GM21360 (cell line): ENCODE measurements around the gene PPP6R2.

Source experiments
- ATAC-seq: cut with Tn5 transposase; IDR thresholded peaks from one replicate; pipeline ENCODE4 v1.9.1; 2021; ENCODE audit warnings: mild to moderate bottlenecking, moderate library complexity; ENCODE audit not compliant: unreplicated experiment

Gene PPP6R2, protein sequence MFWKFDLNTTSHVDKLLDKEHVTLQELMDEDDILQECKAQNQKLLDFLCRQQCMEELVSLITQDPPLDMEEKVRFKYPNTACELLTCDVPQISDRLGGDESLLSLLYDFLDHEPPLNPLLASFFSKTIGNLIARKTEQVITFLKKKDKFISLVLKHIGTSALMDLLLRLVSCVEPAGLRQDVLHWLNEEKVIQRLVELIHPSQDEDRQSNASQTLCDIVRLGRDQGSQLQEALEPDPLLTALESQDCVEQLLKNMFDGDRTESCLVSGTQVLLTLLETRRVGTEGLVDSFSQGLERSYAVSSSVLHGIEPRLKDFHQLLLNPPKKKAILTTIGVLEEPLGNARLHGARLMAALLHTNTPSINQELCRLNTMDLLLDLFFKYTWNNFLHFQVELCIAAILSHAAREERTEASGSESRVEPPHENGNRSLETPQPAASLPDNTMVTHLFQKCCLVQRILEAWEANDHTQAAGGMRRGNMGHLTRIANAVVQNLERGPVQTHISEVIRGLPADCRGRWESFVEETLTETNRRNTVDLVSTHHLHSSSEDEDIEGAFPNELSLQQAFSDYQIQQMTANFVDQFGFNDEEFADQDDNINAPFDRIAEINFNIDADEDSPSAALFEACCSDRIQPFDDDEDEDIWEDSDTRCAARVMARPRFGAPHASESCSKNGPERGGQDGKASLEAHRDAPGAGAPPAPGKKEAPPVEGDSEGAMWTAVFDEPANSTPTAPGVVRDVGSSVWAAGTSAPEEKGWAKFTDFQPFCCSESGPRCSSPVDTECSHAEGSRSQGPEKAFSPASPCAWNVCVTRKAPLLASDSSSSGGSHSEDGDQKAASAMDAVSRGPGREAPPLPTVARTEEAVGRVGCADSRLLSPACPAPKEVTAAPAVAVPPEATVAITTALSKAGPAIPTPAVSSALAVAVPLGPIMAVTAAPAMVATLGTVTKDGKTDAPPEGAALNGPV

DNA sequence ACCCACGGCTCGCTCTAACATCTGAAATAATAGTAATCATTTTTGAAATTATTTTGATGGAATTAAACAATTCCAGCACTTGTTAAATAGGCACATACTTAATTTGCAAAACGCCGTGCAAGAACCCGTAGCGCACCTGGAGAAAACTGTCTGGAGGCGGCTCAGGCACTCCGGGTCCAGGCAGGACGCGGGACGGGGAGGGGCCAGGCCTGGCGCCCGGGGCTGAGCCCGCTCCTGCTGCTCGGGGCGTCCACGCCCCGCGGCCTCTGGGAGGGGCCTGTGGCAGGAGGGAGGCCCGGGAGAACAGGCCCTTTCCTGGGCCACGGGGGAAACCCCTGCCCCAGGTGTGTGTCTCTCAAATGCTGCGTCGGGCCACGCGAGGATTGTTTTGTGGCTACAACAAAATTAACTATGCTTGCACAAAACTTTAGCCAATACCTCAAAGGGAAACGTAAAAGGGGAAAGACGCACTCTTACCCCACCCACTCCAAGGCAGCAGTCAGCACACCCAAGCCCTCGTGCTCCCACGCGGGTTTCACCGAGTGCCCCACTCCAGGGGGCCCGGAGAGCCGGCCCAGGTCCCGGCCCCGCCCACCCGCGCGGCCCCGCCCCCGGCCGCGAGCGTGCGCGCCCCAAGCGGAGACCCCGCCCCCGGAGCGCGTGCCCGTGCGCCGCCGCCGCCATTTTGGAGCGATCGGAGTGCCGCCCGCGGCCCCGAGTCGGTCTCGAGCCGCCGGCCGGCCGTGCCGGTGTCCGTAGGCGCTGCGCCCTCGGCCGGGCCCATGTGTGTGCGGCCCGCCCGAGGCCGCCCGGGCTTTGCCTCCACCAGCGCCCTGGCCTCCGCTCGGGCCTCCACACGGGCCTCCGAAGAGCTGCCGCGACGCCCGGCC lies at the start of gene PPP6R2:
TSS of gene PPP6R2 (plus strand) at position 677 of the 890 bp plus-strand sequence. CDS start 50,582 bp downstream, outside the sequence.
- ATAC-seq: peak; percentile 50

DNA sequence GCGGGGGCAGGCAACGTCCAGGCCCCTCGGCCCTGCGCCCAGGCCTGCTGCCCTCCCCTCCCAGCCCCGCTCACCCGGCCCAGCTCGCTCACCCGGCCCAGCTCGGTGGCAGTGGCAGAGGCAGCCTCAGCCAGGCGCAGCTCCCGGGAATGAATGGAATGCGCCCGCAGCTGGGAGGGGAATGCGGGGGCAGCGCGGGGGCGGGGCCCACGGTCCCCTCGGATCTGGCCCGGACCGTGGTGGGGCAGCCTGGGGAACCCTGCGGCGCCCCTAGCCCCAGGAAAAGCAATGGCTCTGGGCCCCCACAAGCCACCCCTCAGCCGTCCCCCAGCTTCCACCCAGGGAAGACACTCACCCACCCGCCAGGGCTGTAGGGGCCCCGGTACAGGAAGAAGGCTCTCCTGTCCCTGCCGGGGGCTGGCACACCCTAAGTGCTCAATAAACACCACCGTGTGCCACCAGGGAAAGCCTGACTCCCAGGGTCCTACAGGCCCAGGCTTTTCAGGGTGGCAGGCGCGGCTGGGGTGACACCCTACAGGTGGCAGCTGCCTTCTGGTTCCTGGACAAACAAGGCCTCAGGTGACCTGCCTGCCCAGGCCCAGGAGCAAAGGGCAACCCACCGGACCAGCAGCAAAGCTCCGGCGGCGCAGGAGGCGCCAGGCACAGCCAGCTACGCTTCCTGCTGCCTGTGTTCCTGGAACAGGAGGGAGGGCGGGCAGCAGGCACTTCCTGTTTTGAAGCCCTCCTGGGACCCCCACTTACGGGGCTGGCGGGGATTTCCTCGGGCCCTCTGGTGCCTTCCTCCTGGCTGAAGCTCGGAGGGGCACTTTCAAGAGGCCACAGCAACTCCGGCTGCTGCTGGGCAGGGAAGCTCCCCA lies 49.4 kb upstream of the PPP6R2 start:
- ATAC-seq: no peak

DNA sequence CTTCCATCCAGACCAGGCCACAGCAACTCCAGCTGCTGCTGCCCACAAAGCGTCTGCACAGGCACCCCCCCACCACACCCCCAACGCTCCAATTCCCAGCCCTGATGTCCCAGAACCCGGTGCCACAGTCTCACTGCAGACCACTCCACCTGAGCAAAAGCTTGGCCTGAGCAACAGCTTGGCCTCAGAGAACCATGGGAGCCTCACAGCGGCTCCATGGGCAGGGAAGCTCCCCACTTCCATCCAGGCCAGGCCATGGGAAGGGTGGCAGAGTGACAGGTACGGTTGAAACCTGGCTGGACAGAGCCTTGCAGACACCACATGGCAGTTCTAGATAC lies 48.8 kb upstream of the PPP6R2 start:
- no peak for ATAC-seq

DNA sequence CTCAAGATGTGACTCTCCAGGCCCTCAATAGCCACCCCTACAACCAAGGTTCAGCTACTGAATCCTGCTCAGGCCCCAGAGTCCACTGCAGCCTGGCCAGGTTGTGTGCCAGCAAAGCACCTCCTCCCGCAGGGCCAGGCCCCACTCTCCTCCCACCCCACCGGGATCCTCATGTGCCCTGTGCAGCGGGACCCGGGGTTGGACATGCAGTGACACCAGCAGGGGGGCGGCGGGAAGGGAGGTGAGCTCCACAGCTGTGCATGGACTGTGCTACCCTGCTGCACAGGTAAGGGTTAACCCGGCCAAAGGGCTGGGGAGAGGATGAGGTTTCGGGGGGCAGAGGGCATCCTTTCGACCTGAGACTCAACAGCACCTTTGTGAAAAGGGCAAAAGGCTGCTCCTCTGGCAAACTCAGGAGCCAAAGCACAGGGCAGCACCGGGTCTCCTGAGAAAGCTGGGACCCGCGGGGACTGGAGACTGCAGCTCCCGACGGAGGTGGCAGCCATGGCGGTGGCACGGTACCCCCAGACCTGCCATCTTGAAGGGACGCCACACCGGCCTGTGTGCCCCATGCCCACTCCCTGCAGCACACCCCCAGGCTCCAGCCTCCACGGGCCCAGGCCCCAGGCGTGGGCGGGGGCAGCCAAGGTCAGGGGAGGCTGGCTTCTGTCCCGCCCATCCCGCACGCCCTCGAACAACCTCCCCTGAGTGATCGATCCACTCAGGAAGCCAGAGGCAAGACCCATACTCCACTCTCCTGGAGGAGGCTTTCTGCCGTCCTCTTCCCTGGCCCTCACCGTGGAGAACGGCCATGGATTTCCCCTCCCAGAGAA lies 46.3 kb upstream of the PPP6R2 start:
- ATAC-seq: no peak

DNA sequence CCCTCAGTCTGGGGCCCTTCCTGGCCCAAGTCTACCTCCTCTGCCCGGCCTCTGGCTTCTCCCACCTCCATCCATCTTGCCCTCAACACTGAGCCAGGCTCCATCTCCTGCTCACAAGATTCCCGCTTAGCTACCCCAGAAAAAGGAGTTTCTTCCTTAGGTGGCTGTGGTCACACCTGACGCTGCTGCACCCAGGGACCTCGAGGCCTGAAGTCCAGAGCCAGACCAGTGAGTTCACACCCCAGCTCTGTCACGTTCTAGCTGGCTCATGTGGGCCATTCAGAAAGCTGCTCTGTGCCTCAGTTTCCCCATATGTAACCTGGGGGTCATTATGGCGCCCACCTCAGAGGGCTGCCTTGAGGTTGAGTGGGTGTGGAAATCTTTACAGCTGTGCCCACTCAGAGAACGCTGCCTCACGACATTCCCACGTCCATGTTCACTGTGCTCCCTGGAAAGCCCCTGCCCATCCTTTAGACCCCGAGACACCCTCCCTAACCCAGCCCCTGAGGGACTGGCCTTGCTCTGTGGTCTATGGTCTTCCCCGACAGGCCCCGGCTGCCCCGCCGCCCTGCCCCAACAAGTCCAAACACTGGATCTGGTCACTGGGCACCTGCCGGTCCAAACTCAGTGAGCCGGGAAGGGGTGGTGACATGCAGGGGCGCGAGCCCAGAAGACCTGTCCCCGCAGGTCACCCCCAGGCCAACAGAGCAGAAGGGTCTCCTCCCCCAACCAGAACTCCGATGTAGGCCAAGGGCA lies 45.4 kb upstream of the PPP6R2 start:
- no peak for ATAC-seq

DNA sequence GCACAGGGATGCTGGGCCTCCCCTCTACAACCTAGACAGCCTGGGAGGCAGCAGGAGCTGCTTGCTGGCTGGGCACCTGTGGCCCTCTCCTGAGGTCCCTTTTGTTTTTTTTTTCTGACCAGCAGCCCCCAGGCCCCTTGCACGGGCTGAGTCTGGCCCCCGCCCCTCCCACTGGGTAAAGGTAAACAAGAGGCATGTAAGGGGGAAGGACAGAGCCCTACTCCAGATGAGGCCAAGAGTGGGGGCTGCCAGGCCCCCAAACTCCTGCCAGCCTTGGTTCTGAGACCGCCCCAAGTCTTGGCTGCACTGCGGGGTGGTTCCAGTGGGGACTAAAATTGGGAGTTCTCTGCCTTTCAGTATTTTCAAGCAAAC lies 44.9 kb upstream of the PPP6R2 start:
- ATAC-seq: no peak

DNA sequence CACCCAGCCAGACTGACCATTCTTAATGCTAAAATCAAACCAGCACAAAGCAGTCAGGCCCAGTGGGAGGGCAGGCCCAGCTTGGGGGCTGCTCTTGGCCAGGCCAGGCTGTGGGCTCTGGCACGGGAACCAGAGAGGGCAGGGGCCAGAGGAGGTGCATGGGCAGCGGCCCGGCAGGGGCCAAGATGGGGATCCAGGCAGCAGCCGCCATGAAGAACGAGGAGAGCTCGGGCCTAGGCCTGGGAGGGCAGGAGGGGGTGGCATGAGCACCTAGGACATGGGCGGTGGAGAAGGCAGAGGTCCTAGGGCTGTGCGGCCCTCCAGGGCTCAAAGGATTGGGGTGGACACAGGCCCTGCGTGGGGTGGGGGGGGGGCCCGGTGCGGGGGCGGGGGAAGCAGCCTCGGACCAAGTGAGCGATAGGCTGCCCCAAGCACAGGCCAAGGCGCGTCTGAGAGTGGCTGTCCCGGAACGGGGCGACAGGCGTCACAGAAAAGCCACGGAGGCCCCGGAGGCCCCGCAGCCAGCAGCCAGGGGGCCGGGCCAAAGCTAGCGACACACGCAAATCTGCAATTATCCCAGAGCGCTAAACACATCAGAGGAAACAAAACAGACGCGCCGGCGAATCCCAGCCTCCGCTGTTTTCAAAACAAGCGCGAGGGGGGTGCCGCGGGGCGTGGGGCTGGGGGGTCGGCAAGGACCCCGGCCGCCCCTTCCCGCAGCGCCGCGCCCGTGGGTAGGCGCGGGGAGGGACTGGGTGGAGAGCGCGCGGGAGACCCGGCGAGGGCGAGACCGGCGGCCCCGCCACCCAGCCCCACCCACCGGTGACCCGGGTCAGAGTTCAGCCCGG lies 44.0 kb upstream of the PPP6R2 start:
- ATAC-seq: no peak

DNA sequence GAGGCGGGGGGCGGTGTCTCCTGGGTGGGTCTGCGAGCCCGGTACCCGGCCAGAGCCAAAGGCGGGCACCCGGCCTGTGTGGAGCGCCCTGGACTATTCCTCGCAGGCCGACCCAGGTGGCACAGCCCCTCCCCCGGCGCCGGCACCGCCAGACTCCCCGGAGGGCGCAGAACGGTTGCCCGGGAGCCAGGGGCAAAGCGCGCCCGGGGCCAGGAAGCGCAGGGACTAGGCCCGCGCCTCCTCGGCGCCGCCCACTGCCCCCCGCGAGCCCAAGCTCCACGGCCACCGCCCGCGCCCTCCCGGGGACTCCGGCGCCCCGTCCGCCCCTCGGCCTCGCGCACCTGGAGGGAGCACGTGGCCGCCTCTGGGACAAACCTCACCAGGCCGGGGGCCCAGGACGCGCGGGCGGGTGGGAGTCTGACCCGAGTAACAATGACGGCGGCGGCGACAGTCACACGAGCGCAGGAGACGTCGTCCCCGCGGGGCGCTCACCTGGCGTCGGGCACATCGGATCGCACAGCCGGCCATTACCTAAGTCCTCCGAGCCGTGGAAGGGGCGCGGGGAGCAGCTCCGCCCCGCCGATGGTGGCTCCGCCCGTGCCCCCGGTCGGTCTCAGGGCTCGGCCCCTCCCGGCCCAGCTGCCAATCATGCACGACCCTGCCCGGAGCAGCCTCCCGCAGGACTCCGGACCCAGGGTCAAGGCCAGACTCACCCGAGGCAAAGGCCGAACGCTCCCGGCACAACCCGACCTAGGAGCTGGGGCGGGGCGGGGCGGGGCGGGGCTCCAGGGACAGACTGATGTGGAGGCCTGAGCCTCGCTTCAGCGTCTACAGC lies 43.1 kb upstream of the PPP6R2 start:
- ATAC-seq: no peak

DNA sequence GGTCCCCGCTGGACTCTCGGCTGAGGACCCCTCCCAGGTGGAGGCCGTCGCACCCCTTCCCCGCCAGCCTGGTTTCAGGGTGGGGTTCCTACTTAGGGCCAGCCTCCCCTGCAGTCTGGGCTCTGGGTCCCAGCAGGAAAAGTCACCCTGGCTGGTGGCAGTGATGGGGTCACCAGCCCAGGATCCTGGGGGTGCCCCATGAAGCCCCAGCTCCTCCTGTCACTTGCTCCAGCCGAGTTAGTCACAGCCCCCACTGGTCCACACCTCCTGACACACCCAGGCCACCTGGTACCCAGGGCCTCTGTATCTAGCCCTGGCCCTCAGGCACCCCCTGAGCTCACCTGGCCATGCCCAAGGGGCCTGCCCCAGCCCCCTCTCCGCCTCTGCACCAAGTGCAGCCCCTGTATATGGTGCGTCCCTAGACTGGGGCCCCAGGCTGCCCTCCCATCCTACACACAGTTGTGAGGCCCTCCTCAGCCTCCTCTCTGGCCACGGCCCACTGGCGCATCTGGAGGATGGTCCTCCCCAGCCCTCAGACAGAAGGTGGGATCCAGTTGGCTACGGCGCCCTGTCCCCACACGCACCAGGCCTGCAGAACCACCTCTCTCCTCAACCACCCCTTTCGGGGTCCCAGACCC lies 42.4 kb upstream of the PPP6R2 start:
- no peak for ATAC-seq

DNA sequence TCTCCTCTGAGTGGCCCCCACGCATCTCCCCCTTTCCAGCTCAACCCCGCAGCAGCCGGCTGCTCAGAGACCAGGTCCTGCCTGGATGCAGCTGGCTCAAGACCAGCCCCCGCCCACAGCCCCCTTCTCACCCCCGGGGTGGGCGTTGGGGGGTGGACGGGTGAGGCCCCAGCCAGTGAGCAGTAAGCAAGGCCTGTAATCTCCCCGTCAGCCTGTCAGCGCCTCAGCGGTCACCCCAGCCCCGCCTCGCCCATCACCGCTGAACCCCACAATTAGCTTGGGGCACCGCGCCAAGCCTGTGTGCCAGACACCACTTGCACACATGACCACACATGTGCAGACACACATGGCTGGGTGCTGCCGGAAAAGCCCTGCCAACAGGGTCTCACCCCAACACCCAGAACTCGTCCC lies 41.5 kb upstream of the PPP6R2 start:
- ATAC-seq: no peak

DNA sequence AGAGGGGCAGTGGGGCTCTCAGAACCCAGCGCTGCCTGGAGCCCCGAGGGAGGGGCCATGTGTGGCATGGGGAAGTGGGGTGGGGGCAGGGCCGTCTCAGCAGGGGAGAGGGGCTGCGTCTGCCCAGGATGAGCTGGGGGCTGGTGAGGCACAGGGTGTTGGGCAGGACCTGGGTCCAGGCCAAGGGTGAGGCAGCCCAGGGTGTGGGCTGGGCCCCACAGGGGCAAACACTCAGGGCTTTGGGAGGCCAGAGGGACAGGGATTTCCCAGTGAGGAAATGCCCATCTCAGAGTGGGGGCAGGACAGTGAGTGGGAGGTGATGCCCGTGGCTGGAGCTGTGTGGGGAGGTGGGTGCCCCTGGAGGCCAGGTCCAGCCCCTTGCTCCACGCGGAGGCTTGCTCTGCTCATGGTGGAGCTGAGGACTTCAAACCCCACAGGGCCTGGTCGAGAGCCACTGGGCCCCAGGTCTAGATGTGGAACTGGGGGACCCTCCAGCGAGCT lies 41.0 kb upstream of the PPP6R2 start:
- ATAC-seq: no peak

DNA sequence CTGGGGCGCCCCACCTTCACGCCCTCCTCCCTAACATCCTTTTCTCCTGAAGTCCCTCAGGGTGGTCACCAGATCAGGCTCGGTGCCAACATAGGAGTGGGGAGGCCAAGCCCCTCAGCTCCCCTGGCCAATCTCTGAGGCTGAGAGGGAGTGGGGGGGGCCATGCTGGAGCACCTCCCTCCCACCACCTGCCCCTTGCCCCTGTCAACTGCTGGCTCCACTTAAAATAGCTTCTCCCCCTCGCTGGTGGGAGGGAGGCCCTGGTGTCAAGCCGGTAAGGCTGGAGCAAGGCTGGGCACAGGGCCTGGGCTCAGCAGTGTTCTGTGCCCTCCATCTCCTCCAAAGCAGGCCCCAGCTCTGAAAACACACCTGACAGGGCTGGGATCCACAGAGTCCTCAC lies 40.6 kb upstream of the PPP6R2 start:
- no peak for ATAC-seq

DNA sequence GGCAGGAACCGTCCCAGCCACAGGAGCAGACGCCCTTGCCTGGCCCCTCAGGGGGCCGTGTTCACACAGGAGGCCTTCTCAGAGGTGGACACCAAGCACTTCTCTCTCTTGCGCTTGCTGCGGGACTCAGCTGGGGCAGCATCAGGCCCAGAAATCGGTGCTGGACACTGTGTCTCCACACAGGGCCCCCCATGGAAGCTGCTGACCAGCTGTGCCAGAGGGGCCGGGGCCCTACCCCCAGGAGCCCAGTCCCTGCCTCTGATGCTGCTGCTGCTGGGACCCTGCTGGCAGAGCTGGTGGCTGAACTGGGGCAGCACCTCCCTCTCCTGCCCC lies 39.6 kb upstream of the PPP6R2 start:
- ATAC-seq: no peak

DNA sequence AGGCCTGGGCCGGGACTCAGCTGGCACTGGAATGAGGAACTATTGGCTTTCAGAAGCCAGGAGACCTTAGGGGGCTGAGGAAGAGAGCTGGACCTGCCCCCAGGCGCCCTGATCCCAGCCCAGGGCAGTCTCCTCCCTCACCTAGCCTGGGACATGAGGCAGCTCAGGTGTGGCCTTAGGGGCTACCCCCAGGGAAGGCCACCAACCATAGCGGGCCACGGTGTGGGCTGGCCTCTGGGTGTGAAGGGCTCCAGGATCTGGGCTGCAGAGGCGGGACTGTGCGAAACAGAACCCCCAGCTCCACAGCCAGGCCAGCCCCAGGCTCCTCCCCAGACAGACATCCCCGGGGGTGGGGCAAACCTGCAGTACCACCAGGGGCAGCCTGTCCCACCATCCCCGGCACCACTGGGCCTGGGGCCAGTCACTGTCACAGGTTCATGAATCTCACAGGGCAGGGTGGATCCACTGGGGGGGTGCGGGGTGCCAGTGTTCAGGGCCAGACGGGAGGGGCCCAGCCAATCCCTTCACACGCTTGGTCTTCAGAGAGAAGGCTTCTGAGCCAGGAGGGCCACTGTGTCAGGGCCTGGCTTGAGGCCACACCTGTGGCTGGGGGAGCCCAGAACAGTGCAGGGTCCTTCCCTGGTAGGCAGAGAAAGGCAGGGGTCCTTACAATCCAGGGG lies 39.1 kb upstream of the PPP6R2 start:
- ATAC-seq: no peak

DNA sequence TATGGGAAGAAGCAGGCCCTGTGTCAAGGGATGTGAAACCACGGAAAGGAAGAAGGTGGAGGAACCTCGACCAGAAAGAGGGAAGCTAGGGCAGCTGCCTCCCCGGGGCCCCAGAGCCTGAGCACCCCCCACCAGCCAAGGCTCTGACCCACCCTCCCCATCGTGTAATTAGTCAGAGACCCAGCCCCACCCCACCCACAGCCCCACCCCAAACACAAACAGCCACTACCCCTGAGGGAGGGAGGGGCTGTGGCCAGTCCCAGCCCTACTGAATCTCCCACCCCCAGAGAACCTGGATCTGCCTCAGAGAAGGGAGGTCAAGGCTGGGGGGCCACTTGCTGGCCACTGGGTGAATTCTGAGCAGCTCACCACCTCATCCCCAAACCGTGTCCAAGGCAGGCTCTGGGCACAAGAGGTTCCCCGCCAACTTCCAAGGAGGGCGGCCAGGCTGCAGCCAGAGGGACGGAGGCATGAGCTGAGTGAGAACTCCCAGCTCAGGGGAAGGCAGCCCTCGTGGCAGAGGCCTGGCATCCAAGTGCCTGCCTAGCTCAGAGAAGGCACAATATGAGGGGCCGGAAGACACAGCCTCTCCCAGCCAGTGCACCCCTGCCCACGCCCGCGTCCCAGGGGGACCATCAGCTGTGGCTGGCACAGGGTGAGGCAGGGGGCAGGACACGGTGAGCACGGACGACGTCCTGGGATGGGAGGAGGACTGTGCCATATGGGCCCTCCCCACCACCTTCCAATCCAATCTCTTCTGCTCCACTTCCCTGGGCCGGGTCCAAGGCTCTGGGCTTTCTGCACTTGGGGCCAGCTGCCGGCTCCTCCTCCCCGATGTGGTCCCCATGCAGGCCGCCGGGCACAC lies 38.4 kb upstream of the PPP6R2 start:
- ATAC-seq: no peak
